ENCODE results near the gene MICU1.
A peak's percentile ranks its signal among the peaks of the same experiment; 100 is the strongest.
"Not testable (repeated sequence)": the region's sequence is repeated elsewhere in the genome, so short reads cannot be mapped to it uniquely, and the experiment has no call there.

Gene MICU1

GRCh38 chr10:72625608-72626443 is at the start of gene MICU1:
Gene MICU1 (minus strand): TSS chr10:72626079. CDS start chr10:72566793, 59,286 bp downstream.
- DNase-seq, result peak; percentile 98

GRCh38 chr10:72674174-72674573 is 48.3 kb upstream of the MICU1 start:
- not testable (repeated sequence) for DNase-seq

DNA sequence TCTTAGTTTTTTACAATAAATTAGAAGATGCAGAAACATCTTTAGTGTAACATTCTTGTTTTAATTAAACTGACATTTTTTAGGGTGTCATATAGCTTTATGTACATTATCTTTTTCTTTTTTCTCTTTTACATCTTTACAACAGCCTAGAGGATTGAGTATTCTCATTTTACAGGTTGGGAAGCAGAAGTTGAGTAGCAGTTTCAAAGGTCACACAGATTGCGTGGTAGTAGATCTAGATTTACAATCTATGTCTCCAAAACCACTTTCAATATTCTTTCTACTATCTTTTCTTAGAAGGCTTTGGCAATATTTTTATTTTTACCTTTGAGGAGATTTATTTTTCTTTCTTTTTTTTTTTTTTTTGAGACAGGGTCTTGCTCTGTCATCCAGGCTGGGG is 47.4 kb upstream of the MICU1 start:
- no peak for DNase-seq

GRCh38 chr10:72667207-72667864 is 41.5 kb upstream of the MICU1 start:
- DNase-seq, result no peak

DNA sequence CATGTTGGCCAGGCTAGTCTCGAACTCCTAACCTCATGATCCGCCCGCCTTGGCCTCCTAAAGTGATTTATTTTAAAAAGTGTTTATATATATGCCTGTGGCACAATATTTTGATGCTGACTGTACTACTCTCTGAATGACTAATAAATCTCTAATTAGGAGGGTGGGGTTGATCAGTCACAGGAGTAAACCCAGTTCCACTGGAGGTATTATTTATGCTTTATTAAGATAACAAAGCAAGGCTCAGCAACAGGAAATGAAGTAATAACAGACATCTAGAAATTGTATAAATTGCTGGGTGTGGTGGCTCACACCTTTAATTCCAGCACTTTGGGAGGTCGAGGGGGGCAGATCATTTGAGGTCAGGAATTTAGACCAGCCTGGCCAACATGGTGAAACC is 40.0 kb upstream of the MICU1 start:
- no peak for DNase-seq

GRCh38 chr10:72663971-72664370 is 38.1 kb upstream of the MICU1 start:
- DNase-seq, result no peak

GRCh38 chr10:72661431-72661830 is 35.6 kb upstream of the MICU1 start:
- no peak for DNase-seq

GRCh38 chr10:72660220-72660619 is 34.3 kb upstream of the MICU1 start:
- DNase-seq, result no peak

GRCh38 chr10:72659694-72660093 is 33.8 kb upstream of the MICU1 start:
- DNase-seq, result no peak

DNA sequence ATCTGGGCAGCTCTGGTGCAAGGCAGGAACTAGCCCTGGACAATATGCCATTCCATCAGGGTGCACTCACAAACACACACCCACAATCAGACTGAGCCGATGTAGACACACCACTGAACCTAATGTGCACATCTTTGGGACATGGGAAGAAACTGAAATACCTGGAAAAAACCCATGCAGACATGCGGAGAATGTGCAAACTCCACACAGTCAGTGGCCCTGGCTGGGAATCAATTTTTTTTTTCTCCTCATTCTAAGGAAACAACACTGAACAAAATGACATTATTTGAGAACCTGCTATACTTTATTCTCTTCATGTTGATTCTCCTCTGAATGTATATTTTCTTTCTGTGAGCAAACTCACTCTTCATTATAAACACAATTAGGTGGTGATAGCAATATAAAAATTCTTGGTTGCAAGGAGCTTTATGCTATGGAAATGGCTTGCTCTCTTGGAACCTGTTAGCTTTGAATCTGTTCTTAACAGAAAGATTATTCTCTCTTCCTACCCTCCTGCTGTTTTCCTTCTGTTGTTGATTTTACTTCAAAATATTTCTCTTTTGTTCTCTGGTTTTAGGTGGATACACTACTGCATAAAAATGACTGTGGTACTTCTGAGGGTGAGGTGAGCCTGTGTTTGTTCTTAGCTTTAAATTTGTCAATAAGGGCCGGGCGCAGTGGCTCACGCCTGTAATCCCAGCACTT is 33.0 kb upstream of the MICU1 start:
- no peak for DNase-seq

GRCh38 chr10:72654720-72655119 is 28.8 kb upstream of the MICU1 start:
- no peak for DNase-seq

- DNase-seq, result no peak
These were observed 27.7 kb upstream of the MICU1 start for GRCh38 chr10:72653383-72654096.

DNA sequence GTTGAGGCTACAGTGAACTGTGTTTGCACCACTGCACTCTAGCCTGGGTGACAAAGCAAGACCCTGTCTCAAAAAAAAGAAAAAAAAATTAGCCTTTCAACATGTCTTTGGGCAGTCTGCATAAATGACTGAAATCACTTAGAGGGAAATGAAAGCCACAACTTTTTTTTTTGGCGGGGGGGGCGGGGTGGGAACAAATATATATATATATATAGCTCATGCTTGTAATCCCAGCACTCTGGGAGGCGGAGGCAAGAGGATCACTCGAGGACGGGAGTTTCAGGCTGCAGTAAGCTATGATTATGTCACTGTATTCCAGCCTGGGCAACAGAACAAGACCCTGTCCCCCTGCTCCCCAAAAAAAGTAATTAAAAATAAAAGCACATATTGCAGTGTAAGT is 23.4 kb upstream of the MICU1 start:
- no peak for DNase-seq

- DNase-seq, result no peak
These were observed 22.4 kb upstream of the MICU1 start for GRCh38 chr10:72648301-72648700.

GRCh38 chr10:72646971-72647370 is 21.1 kb upstream of the MICU1 start:
- DNase-seq, result not testable (repeated sequence)

DNA sequence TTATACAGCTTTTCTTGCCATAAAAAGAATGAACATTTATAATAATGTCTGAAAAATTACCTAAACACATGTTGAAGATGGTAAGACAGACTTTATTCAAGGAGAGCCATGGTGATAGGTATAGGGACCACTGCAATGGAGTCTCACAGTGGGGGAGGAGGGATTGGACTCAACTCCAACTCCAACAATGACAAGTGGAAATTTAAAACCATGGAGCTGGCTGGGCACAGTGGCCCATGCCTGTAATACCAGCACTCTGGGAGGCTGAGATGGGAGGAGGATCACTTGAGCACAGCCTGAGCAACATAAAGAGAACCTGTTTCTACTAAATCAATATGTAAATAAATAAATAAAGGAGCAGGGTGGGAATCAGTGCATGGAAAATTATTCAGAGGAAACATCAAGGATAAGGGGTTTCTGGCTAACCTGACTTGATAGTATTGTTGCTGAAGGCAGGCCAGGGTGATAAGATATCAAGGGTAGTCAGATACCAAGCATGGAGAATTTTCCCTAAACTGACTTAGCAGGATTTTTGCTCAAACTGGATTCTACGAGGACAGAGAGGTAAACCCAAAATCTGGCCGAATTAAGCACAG is 19.5 kb upstream of the MICU1 start:
- no peak for DNase-seq

DNA sequence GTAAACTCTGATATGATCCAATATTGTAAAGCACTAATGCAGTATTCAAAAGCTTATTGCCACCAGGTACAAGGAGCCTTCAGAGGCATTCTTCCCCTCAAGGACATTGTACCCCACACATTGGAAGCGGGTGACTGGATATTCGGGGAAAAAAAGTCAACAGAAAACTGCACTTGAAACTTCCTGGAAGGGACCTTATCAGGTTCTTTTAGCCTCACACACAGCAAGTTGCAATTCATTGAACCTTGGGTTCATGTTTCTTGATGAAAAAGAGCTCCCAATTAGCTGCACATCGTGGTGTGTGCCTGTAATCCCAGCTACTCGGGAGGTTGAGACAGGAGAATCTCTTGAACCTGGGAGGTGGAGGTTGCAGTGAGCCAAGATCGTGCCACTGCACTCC is 16.4 kb upstream of the MICU1 start:
- DNase-seq, result no peak

- DNase-seq, result no peak
These were observed 13.6 kb upstream of the MICU1 start for GRCh38 chr10:72639441-72639873.

DNA sequence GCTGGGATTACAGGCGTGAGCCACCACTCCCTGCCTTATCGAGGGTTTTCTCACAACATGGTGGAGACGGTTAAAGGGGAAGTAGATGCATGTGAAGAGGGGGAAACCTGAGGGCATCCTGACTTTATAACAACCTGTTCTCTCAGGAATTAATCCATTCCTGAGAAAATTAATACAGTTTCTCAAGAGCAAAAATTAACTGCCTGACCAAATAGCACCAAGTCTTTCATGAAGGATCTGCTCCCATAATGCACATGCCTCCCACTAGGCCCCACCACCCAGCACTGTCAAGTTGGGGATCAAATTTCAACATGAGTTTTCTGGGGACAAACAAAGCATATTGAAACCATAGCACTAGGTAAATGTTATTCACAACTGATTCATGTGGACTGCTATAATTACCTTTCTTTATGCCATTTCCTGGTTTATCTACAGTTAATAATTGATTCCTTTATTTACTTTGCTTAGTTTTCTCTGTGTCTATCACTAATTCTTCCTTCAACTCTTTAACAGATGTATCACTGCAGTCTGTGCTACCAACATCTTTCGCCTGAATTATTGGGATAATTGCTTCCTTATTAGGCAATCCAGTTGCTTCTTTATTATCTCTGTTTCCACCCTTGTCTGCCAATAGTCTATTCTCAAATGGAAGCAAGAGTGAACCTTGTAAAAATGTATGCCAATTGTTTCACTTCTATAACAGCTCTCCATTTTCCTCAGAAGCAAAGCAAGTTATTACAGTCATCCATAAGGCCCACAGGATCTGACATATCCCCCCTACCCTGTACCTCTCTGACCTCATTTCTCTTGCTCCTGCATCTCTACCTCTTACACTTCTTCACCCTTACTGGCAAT is 12.9 kb upstream of the MICU1 start:
- DNase-seq, result no peak

GRCh38 chr10:72637398-72637857 is 11.5 kb upstream of the MICU1 start:
- peak; percentile 44 for DNase-seq

DNA sequence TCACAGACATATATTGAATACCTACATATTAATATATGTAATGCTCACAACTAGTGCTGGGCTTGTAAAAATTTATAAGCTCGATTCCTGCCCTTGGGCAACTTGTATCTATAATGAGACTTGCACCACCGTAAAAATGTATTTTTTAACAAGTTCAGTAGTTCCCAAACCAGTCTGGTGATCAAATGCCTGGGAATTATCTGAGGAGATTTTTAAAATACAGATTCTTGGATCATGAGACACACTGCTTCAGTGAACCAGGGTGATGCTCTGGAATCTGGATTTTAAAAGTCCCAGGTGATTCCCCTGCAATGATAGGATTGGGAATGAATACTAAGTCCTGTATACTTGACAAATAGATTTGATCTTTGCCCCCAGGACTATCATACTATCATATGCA is 4.3 kb upstream of the MICU1 start:
- DNase-seq, result no peak

DNA sequence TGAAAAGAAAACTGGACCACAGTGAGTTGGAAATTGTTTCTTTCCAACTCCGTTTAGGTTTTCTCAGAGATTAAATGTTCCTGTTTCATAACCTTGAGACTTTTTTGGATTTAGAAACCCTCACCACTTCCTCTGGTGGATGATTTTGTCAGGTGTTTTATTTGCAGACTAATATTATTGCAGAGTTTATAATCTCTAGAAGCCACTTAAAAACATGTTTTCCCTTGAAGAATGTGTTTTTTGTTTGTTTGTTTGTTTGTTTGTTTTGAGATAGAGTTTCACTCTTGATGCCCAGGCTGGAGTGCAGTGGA is 520 bp upstream of the MICU1 start:
- no peak for DNase-seq

All from femur (tissue), 1 donor.